ENCODE results near the gene PLP2.
"Not testable (repeated sequence)": the region's sequence is repeated elsewhere in the genome, so short reads cannot be mapped to it uniquely, and the experiment has no call there.

Gene PLP2

DNA sequence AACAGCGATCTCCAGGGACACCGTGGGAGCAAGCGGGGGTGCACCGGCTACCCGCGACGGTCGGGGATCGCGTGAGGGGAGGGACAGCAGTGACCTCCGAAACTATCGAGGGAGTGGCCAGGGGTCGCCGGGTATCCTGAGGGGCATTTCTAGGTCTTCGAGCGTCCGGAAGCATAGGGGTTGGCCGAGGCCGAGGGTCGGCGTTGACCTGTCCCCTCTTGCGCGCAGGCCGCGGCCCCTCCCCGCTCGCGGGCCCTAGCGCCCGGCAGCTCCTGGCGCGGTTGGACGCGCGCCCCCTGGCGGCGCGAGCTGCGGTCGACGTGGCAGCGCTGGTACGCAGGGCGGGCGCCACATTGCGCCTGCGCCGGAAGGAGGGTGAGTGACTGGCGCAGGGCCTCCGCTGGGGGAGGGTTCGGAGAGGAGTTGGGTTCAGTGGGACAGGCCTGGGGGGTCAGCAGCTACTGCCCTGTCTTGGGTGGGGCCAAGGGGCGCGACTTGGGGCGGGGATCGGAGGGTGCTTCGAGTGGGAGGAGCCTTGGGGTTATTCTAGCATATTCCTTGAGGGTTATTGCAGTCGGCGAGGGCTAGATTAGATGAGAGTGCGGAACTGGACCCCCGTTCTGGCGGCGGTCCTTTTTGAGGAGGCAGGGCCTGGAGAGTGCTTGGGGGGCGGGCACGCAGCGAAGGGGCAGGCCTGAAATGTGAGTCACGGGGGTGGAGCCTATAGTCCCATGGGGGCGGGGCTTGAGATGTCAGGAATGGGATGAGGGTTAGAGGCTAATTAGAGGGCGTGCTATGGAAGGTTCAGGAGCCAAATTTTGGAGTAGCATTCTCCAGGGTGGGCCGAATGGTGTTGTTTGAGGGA, 7.9 kb upstream of the PLP2 start:
- DNase-seq (ENCODE audit: low read depth in 3 of 3) = peak; percentile 53 to 56 (median 53)

DNA sequence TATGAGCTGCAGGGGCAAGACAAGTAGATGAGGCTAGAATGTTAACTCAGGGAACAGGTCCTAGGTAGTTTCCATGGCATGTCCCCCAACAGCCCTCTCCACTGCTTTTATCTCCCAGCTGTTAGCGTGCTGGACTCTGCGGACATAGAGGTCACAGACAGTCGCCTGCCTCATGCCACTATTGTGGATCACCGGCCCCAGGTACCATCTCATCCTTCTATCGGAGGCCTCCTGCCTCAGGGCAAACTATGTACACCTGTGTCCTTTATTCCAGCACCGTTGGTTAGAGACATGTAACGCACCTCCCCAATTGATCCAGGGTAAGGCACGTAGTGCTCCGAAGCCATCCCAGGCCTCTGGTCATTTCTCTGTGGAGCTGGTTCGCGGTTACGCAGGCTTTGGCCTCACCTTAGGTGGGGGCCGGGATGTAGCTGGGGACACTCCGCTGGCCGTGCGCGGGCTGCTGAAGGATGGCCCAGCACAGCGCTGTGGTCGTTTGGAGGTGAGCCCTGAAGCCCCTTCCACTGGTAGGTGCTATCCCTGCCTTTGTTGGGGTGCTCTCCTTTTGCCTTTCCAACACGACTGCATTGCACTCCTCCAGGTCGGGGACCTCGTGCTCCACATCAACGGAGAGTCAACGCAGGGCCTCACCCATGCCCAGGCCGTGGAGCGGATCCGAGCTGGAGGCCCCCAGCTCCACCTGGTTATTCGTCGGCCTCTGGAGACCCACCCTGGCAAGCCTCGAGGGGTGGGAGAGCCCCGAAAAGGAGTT, 6.9 kb upstream of the PLP2 start:
- no peak for DNase-seq (ENCODE audit: low read depth in 3 of 3)

DNA sequence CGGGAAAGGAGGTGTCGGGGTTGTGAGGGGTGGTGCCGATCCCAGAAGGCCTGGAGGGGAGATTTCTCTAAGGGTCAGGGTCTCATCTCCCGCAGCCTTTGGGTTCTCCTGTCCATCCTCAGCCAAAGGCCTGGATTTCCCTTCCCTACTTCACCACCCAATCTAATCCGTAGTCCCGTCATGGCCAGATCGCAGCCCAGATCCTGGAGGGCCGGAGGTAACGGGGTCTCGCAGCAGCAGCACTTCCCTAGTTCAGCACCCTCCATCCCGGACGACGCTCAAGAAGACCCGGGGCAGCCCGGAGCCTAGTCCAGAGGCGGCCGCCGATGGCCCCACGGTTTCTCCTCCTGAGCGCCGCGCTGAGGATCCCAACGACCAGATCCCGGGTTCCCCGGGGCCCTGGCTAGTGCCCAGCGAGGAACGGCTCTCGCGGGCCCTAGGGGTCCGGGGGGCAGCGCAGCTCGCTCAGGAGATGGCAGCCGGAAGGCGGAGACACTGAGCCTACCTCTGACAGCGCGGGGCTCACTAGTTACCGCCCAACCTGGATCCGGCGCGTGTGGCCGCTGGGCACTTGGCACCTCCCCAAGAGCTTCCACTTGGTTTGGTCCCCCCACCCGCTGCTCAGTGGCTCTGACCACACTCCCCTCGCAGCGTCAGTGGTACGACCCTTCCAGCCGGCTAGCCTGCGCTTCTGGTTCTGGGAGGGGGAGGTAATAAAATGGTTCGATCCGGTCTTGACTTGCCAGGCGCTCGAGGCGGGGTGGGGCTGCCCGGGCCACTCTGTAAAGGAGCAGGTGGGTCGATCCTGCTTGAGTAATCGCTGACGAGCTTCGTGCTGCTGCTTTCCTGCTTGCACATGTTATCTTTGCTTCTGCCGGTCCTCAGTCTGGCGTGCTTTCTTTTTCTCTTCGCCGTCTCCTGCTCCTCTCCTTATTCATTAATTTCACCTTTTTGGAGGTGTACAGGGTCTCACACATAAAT, 5.5 kb upstream of the PLP2 start:
- peak in 2 of 3 donors; percentile 54 to 67 for DNase-seq (ENCODE audit: low read depth in 3 of 3)

DNA sequence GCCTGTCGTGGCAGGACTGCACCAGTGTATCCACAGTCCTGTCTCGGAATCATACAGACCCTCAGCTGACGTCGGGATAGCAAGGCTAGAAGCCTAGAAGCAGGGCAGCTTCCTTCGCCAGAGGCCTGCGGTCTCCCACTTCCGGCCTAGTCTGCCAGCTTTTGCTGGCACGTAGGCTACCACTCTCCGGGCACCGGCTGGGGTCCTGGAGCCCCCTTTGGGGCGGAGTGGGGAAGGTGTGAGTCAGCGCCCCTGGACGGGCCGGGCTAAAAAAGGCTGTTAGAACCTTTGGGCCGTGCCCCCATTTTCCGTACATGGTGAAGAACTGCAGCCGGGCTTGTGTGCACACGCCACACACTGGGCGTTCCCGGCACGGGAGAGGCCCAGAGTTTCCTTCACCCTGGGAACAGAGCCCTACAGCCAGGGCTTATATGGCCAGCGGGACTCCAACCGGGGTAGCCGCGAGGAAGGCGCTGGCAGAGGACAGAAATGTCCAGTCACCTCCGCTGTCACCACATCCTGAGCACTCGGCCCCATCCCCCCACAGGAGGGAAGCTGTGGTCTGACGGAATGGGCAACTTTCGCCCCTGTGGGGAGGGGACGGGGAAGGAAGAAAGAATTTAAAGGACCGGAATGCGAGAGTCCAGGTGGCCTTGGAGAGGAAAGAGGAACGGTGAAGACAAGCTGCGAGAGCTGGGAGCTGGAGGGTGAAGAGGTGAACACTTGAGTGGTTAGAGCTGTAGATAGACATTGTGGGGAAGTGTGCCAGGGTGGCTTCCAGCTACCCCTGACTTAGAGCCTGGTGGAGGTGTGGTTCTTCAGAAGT, 4.6 kb upstream of the PLP2 start:
- DNase-seq (ENCODE audit: low read depth in 3 of 3) = peak in 1 of 3 donors; percentile 44

DNA sequence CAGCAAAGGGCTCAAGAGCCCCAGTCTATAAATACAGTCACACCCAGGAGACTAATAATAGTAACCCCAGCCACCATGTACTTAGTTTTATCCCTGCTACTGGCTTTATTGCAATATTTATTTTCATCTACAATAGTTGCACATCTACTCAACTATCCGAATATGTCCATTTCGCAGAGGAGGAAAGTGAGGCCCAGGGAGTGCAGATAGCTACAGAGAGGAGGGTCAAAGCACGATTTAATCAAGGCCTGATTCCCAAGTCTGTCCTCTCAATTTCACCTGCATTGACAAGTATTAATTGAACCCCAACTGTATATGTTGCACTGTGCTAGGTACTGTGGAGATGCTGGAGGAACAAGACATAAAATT, 4.0 kb upstream of the PLP2 start:
- DNase-seq (ENCODE audit: low read depth in 3 of 3) = no peak

DNA sequence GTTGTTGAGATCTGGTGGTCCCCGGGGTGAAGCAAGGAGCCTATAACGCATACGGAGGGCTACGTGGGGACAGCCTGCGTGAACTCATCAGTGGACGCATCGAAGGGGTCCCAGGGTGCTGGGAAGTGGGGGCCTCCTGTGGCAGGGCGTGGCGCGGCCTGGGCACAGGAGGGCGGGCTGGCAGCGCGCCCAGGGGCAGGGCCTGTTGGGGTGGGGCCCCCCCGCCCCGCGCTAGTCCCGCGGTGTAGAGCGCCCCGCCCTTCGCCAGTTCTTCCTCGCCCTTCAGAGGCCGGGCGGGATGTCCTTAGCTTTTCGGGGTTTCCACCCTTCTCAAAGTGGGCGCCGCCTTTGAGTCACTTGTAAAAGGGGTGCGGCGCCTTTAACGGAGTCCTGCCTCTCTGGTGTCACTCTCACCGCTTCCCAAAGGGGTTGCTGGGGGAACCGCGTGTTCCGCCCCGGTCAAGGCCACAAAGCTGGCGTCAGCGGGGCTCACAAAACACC, 632 bp downstream of the PLP2 start:
- DNase-seq (ENCODE audit: low read depth in 3 of 3) = peak in 2 of 3 donors; percentile 55 to 60

DNA sequence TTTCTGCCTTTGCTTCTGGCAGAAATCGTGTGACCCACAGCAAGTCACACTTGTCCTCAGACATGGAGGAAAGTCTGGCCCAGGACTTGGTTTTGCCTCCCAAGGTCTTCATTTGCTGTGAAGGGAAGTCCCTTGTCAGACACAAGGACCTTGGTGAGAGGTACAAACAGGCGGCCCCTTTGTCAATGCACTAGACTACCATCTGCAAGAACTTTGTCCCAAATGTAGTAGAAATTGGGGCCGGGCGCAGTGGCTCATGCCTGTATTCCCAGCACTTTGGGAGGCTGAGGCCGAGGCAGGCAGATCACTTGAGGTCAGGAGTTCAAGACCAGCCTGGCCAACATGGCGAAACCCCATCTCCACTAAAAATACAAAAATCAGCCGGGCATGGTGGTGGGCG, 1.8 kb downstream of the PLP2 start:
- DNase-seq (ENCODE audit: low read depth in 3 of 3) = not testable (repeated sequence)

DNA sequence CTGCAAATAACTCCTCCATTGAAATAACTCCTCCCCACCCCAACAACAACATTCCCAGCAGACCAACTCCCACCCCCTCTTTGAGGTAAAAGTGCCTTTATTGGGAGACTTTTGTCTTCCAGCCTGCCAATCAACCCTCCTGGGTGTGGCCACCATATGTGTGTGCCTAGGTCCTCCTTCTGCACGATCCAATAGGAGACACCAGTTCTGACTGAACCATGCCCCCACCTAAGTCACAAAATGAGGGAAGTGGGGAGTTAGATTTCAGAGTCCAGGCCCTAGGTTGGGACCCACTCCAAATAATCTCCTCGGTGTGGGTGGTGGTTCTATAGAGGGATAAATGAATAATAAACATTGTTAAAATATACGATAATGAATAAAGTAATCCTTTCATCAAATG, 3.0 kb downstream of the PLP2 start:
- DNase-seq (ENCODE audit: low read depth in 3 of 3) = no peak

DNA sequence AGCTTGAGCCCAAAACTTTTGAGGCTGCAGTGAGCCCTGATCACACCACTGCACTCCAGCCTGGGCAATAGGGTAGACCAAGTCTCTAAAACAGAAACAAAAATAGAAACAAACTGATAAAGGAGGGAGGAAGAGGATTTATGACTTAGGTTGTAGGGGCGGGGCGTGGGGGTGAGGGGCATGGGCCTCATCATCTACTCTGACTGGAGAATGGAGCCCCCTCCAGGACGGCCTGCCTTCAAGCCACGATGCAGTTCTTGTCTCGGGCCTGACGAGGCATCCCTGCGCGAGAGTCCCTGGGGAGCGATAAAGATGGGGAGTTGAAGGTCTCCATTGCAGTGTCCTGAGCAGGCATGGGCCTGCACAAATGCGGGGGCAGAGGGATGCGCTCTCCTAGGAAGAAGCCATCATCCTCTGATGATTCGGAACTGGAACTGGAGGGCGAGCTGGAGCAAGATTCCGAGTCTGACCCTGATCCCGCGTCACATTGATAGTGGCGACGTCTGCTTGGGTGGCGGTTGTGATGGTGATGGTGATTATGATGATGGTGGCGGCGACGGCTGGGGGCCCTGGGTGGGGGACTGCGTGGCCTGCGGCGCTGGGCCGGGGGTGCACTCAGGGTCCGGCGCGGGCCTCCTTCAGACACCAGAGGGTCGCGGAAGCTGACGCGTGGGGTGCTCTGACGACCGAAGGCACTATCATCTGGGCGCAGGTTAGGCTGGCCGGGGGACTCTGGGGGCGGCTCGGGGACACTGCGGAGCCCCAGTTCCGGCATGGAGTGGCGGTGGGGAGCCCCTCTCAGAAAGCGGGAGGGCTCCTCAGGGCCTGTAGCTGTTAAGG, 4.0 kb downstream of the PLP2 start:
- no peak for DNase-seq (ENCODE audit: low read depth in 3 of 3)

DNA sequence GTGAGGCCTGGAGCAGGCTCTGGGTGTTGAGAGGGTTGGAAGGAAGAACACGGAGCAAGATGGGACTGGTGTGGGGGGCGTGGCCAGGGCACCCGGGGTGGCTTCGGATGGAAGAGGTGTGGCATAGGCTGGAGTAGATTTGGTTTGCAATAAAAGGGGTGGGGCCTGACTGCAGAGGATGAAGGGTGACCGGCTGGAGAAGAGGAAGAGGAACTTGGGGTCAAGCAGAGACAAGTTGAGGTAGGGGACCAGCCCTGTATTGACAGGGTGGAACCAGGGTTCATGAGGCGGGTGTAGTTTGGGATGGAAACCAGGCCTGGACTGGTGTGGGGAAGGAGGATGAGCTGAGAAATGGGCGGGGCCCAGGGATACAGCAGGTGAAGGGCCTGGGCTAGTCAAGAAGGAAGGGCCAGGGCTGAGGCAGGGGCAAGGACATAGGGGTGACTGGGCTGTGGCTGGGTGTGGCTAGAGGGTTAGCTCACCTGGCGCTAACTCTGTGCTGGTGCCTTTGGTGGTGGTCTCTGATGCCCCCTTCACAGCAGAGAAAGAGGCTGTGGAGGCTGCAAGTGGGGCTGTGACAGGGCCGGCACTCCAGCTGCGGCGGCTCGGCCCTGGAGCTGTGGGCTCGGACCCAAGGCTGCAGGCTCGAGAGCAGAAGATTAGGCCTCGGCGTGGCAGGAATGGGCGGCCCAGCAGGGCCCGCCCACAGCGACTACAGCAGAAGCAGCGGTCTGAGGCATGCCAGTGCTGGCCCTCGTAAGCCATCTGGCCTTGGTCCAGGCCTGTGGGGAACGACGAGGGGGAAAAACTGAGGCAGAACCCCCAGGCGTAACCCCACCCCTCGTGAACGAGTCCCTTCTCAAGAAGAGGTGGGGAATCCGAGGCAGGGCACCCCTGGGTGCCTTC, 5.0 kb downstream of the PLP2 start:
- no peak for DNase-seq (ENCODE audit: low read depth in 3 of 3)

DNA sequence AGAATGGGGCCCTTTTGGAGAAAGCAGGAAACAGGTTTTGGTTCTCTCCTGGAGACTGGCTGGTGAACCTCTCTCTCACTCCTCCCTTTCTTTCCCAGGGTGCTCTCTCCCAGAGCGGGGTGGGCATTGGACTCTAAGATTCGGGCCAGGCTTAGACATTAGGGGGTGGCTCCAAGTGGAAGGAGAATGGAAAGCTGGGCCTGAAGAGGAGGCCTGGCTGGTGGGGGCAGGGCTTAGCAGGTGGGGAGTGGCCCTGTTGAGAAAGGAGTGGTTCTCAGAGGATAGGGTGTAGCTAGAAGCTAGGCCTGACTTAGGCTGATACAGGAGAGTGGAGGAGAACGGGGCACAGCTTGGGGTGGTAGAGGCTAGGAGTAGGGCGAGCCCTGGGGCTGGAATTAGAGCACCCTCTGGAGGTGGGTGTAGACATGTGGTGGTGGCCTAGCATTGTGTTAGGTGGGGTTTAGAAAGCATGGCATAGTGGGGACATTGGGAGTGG, 5.7 kb downstream of the PLP2 start:
- no peak for DNase-seq (ENCODE audit: low read depth in 3 of 3)

DNA sequence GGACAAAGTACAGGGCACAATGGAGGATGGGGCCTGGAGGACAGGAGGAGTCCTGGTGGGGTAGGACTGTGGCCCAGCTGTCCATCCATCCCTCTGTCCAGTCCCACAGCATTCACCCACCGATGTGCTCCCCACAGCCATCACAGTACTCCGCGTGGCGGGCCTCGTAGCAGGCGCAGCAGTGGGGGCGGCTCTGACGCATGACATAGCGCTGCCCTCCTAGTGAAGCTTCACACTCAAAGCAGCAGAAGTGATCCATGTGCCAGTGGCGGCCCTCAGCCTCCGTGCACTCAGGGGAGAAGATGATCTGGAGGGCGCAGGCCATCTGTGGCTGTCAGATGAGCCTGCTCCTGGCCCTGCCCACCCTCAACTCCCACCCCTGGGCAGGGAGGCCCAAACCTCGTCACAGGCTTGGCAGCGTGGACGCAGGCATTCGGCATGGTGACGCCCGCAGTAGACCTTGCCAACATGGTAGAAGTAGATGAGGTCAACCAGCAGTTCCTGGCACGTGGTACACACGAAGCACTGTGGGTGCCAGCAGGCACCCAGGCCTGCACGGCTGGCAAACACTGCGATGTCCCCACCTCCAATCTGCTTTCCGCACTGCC, 6.3 kb downstream of the PLP2 start:
- DNase-seq (ENCODE audit: low read depth in 3 of 3) = no peak

DNA sequence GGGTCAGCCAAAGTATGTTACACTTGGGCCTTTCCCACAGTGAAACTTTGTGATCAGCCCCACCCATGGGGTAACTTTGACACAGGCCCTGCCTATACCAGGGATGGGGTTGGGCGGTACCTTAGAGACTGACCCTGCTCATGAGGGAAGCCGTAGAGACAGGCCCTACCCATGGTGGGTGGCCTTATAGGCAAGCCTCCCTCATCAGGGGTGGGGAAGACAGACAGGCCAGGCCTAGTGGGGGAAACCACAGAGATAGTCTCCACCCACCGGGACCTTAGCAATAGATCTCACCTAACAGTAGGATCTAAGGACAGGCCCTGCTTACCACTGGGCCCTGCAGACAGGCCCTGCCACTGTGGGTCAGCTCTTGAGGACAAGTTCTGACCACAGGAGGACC, 6.8 kb downstream of the PLP2 start:
- DNase-seq (ENCODE audit: low read depth in 3 of 3) = no peak

DNA sequence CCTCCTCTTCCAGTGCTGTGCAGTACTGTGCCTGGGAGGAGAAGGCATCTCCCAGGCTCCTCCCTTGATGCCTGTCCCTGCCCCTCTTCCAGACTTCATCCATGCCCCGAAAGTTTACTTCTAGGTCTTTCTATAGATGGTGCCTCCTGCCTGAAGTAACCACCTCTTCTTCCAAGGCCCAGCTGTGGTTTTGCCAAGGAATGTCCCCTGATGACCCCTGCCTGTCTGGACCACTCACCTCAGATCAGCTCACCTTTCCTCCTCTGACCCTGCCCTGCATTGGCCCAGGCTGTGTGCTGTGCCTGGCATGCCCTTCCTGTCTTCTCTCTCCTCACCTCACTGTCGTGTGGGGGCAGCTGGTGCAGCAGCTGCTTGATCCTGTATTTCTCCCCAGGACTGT, 7.7 kb downstream of the PLP2 start:
- DNase-seq (ENCODE audit: low read depth in 3 of 3) = no peak

DNA sequence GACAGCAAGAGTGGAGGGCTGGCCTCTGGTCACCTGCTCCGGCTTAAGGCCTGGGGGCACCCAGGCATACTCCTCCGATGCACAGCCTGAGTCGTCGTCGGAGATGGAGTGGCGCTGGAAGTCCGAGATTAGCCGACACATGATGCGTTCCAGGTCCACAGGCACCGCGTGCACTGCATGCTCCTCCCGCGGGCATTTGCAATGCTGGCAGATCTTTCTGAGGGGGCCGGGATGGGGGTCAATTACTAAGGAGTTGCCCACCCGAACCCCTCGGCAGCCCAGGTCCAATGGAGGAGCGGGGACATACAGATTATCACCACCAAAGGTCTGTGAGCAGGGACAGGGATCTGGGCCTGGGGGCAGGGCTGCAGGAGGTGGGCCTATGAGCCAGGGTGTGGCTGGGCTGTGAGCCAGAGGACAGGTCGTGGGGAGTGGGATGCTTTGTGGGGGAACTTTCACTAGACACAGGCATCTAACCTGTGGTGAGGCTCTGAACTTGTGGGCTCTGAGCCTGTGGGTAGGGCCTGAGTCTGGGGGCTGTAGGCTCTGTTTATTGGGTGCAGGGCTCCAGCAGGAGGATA, 12.1 kb downstream of the PLP2 start:
- DNase-seq (ENCODE audit: low read depth in 3 of 3) = no peak

DNA sequence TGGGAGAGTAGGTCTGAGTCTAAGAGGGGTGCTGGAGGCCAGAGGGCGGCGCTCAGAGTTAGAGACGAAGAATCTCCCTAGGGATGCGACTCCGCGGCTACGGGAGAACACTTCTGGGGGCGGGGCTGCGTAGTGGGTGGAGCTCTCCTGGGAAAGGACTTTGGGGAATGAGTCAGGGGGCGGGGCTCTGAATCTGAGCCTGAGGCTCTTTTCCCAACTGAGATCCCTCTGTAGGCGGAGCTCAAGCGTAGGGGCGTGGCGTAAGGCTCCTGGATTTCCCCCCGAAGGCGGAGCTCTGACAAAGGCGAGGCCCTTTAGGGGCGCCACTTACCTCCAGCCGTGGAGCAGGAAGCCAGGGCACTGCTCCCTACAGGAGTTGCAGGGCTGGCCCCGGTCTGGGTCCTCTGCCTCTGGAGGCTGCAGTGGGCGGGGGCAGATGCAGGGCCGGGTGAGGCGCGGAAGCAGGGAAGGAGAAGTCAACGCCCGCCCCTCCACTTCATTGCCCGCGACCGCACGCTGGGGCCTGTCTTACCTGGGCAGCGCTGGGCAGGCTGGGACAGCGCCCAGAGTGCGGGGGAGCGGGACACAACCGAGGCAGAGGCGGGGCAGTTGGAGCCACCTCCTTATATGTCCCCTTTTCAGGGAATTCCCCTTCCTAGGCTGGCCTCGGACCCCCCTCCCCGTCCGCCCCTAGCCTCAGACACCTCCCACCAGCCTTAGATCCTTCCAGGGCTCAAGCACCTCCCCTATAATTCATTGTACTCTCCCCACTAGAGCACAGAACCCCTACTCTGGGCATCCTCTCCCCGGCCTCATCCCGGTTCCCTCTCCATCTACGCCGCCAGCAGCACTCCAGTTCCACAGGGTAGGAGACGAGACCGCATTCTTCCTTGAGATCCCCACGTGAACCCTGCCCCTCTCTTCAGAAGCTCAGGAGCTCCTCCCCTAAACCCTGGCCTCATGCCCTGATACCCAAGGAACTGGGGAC, 12.9 kb downstream of the PLP2 start:
- no peak for DNase-seq (ENCODE audit: low read depth in 3 of 3)
